ENCODE measurements around the gene SLAMF1.
"Not testable (repeated sequence)": the region's sequence is repeated elsewhere in the genome, so short reads cannot be mapped to it uniquely, and the experiment has no call there.

The SLAMF1 gene

GRCh38 chr1:160638540-160638857 lies 8.3 kb downstream of the SLAMF1 start:
- no peak for DNase-seq

GRCh38 chr1:160637821-160638539 lies 8.9 kb downstream of the SLAMF1 start:
- no peak for DNase-seq

GRCh38 chr1:160637065-160637464 lies 9.8 kb downstream of the SLAMF1 start:
- no peak for DNase-seq

DNA sequence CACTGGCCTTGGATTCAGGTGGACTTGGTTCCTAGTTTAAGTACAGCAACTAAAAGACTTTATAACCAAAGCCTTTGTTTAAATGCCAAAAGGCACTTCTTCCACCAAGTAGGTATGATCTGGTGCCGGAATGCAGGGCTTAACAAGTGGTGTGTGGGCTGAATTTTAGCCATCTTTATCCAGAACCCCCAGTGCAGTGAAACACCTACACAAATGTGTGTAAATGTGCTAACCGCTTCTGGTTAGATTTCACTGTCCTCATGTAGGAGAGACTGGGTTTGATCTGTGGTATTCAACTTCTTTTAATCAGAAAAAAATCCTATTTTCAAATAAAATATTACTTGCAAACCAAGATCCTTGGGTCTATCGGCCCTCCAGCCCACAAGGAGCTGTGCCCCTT lies 10.3 kb downstream of the SLAMF1 start:
- DNase-seq = no peak

DNA sequence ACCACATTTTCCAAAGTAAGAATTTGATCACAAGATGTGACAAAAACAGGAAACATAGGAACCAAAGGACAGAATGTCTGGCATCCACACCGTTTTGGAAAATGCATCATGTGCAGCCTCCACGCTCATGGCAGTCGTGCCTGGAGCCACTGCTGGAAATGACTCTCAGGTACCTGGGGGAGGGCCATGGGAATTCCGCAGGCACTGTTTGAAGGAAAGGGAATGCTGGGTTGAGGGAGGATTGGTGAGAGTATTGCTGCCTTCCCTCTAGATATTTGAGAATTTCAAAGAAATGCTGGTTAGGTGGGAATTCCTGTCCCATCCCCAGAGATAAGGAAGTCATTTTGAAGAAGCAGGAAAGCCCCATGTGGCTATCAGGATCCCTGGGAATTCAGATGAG lies 10.8 kb downstream of the SLAMF1 start:
- DNase-seq = no peak

- no peak for DNase-seq
Measured at GRCh38 chr1:160634543-160635491, 12.0 kb downstream of the SLAMF1 start.

DNA sequence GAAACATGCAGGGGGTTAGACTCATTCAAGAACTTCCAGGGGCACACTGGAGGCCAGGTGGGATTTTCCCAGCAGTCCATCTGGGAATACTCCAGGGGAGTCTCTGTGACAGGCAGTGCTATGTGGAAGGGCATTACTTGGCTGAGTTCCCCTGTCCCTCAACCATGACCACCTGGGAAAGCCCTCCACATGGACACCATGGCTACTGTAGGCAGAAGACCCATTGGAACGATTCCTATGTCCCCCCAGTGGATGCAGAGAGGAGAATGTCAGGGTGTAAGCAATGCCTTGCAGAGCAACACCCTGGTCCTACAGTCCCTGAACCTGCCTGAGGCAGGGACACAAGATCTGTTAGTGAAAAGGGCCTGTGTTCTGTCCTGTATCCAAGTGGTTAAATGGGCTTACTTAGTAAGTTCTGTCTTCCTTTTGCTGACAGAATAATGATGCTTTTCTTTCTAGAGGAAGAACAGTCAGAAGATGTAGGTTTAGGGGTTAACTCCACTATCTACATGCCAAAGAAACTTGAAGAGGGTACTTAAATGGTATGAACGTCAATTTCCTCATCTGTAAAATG lies 13.4 kb downstream of the SLAMF1 start:
- no peak for DNase-seq

- no peak for DNase-seq
Measured at GRCh38 chr1:160631983-160632625, 14.7 kb downstream of the SLAMF1 start.

DNA sequence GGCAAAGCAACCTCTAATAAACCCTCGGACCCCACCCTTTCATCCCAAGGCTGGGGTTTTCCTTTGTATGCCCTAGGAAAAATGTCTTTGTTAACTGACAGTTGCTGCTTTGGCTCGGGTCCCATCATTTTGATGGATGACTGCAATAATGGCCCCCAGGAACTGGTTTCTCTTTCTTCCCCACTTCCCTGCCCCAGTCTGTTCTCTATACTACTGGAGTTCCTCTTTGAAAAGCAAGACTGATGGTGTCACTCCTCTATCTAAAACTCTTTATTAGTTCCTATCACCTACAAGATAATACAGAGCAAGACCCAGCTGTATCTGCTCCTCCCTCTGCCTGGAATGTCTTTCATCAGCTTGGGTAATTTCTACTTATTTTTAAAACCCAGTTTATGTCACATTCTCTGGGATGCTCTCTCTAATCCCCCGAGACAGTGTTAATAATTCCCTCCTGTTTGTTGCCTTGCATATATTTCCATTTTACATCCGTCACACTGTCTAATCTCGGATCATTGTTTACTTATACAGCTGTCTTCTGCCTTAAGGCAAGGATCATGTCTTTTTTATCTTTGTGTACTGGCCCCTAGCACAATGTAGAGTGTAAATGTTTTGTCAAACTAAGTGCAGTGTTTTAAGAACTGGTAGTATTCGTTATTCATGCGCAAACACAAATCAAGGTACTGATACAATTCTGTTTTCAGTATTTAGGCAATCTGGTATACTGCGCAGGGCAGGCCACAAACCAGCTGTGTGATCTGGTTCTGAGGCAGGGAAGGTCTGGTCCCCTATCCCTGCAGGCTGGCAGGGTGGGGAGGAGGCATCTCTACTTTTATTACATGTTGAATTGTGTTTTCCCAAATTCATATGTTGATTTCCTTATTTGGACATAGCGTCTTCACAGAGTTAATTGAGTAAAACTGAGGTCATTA lies 16.1 kb downstream of the SLAMF1 start:
- no peak for DNase-seq

GRCh38 chr1:160629286-160630210 lies 17.3 kb downstream of the SLAMF1 start:
- DNase-seq = no peak

GRCh38 chr1:160628799-160629263 lies 18.0 kb downstream of the SLAMF1 start:
- no peak for DNase-seq

DNA sequence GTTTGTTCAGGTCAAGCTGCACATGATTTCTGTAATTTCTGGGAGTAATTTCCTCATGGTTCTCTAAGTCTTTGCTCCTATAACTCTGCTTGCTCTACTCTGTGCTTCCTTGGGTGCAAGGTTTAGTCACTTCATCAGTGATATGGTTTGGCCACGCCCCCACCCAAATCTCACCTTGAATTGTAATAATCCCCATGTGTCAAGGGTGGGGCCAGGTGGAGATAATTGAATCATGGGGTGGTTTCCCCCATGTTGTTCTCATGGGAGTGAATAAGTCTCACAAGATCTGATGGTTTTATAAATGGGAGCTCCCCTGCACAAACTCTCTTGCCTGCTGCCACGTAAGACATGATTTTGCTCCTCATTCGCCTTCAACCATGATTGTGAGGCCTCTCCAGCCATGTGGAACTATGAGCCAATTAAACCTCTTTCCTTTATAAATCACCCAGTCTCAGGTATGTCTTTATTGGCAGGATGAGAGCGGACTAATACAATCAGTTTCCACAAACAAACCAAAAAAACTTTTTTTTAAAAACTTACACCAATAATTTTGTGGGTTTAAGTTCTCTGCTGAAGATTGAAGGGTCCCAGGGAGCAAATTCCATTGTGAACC lies 19.1 kb downstream of the SLAMF1 start:
- DNase-seq = not testable (repeated sequence)

DNA sequence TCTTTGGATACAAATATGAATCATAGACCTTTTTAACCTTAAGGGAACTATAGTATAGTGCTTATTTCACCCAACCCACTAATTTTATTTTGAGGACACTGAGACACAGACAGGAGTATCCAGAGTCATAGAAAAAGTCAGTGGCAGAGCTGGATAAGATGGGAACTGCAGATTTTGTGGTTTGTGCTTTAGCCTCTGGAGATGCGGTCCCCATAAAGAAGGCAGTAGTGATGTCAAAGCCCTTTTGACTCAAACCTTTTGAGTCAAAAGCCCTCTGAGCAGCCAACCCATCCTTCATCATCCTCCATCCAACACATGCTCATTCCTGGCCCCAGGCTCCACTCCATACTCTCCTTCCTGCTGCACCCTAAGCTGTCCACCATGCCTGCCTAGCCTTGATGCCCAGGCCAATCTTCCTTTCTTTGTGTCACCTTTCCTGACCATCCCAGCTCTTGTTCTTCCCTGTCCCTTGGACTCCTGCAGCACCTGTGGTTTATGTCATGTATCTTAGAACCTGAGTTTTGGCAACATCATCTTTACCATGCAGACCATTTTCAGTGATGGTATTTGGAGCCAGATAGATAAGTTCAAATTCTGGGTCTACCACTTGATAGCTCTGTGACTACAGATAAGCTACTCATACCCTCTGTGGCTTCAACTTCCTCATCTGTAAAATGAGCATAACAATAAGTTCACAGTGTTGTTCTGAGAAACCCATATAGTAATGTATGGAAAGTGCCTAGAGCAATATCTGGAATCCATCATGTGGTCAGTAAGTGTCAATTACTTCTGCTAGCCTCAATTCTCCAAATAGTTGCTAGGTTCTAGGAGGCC lies 20.1 kb downstream of the SLAMF1 start:
- no peak for DNase-seq

DNA sequence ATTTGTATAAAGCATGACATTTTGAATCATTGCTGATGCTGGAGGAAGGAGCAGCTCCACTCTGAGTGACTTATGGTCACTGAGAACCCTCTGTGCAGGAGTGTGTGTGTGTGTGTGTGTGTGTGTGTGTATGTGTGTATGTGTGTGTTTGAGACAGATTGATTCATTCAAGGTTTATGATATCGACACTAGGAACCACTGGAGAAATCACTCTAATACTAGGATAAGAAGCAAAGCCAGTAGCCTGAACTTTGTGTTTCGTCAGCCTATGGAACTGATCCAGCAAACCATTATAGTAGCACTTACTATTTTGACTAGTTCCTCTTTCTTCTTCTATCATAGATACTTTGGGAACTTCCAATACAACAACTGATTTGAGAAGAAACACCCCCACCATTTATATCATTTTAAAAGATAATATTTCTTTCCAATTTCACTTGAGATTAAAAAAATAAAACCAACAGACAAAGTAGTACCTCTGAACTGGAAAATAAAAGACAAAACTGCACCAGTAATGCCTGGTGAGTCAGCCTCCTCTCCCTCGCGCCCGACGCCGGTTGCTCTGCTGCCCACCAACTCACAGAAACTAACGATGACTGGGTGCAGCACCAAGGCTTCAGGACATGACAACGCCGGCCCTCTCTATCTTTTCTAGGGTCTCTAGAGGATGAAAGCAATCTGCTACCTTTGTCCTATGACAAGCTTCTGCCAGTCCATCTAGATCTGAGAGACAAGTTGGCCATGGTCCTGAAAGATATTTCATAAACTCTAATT lies 20.9 kb downstream of the SLAMF1 start:
- DNase-seq = no peak

DNA sequence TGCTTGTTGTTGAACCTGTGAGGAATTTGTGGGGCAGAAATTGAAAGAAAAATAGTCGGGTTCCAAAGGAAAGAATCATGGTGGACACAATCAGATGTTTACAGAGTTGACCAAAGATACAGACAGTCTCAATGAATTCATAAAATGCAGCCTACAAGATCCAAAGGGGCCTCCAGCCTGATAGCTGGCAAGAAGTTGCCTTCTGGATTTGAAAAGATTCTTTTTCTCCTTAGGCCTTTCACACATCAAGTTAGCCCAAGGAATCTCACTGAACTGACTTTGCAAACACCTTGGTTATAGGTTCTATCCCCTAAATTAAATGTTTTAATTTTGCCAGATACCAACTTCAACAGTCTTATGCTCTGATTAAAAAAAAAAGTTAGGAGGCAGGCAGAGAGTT lies 21.5 kb downstream of the SLAMF1 start:
- DNase-seq = no peak

GRCh38 chr1:160624464-160624863 lies 22.4 kb downstream of the SLAMF1 start:
- DNase-seq = no peak

DNA sequence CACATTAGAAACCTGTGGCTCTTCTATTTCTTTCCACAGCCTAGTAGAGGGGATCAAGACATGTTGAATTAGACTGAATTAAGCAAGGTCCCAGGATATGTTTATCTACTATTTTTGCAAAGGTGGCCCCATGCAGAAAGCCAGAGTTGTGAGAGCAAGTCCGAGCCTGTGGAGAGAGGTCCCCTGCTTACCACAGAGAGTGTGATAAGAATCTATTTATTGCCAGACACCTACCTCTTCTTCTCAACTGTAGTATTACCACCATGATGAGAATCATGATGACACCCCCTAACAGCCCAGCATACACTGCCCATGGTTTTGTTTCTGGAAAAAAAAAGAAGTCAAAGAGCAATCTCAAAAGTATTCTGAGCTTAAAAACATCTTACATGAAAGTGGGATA lies 23.0 kb downstream of the SLAMF1 start:
- no peak for DNase-seq

DNA sequence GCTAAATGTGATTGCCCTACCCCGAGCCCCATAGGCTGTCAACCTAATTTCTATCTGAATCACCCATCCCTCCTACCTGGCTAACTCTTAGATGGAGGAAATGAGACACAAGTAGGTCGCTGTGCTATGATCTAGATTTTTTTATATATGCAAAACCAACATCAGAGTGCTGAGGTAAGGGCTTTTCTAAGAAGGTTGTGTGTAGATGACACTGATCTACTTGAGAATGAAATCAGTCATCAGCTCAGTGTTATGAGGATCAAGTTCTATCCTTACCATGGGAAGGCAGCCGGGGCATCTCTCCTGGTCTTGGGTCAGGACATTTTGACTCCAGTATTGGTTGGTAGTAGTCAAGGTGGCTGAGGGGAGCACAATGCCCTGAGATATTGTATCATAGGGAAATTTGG lies 23.6 kb downstream of the SLAMF1 start:
- no peak for DNase-seq
